Gastroesophageal sphincter (tissue), 3 donors: Measurements from ENCODE around the gene ZPBP2.

Source experiments
- CTCF ChIP-seq, 4 experiments: fragments of 200-600 bp in 2 of 4; fragments of 450-650 bp in 2 of 4; sonication (generic) in 1 of 4; IDR thresholded peaks; one replicate each; pipeline ENCODE4 v1.5.1; 2017 to 2019; ENCODE audit warnings: antibody characterized with exemption in 4 of 4, mild to moderate bottlenecking in 2 of 4, moderate library complexity in 2 of 4
- EP300 ChIP-seq: sonication (generic); formaldehyde crosslinking; IDR thresholded peaks from one replicate; pipeline ENCODE4 v1.6.1; 2017; ENCODE audit warnings: antibody characterized with exemption, mild to moderate bottlenecking

GRCh38 chr17:39926588-39927100, 58.6 kb downstream of the ZPBP2 start:
- no peak for TF ChIP-seq CTCF (IDR thresholded peaks at IDR 0.05)
- no peak for TF ChIP-seq EP300
